ENCODE results near the gene CDKN1C.

The CDKN1C gene

GRCh38 chr11:2923446-2924375 lies 38.1 kb upstream of the CDKN1C start:
- no peak for DNase-seq (ENCODE audit: low spot score)

- DNase-seq (ENCODE audit: low spot score), result no peak
Observed at GRCh38 chr11:2922655-2923054, 37.1 kb upstream of the CDKN1C start.

GRCh38 chr11:2921742-2922493 lies 36.3 kb upstream of the CDKN1C start:
- DNase-seq (ENCODE audit: low spot score), result no peak

- no peak for DNase-seq (ENCODE audit: low spot score)
Observed at GRCh38 chr11:2921261-2921660, 35.7 kb upstream of the CDKN1C start.

GRCh38 chr11:2920343-2920742 lies 34.8 kb upstream of the CDKN1C start:
- DNase-seq (ENCODE audit: low spot score), result no peak

GRCh38 chr11:2919837-2920236 lies 34.3 kb upstream of the CDKN1C start:
- DNase-seq (ENCODE audit: low spot score), result no peak

- DNase-seq (ENCODE audit: low spot score), result no peak
Observed at GRCh38 chr11:2919188-2919587, 33.6 kb upstream of the CDKN1C start.

GRCh38 chr11:2917842-2918490 lies 32.4 kb upstream of the CDKN1C start:
- no peak for DNase-seq (ENCODE audit: low spot score)

- no peak for DNase-seq (ENCODE audit: low spot score)
Observed at GRCh38 chr11:2916892-2917645, 31.5 kb upstream of the CDKN1C start.

GRCh38 chr11:2916114-2916891 lies 30.7 kb upstream of the CDKN1C start:
- no peak for DNase-seq (ENCODE audit: low spot score)

- no peak for DNase-seq (ENCODE audit: low spot score)
Observed at GRCh38 chr11:2915473-2915872, 29.9 kb upstream of the CDKN1C start.

- DNase-seq (ENCODE audit: low spot score), result no peak
Observed at GRCh38 chr11:2914455-2915195, 29.1 kb upstream of the CDKN1C start.

- no peak for DNase-seq (ENCODE audit: low spot score)
Observed at GRCh38 chr11:2913776-2914175, 28.2 kb upstream of the CDKN1C start.

- DNase-seq (ENCODE audit: low spot score), result no peak
Observed at GRCh38 chr11:2913019-2913431, 27.4 kb upstream of the CDKN1C start.

GRCh38 chr11:2912498-2912897 lies 26.9 kb upstream of the CDKN1C start:
- DNase-seq (ENCODE audit: low spot score), result no peak

- DNase-seq (ENCODE audit: low spot score), result no peak
Observed at GRCh38 chr11:2911785-2912391, 26.3 kb upstream of the CDKN1C start.

- no peak for DNase-seq (ENCODE audit: low spot score)
Observed at GRCh38 chr11:2911088-2911784, 25.7 kb upstream of the CDKN1C start.

GRCh38 chr11:2910401-2910955 lies 24.9 kb upstream of the CDKN1C start:
- DNase-seq (ENCODE audit: low spot score), result no peak
